ENCODE data around the gene EPHA4.

Gene EPHA4

GRCh38 chr2:221476195-221476594 lies 95.9 kb downstream of the EPHA4 start:
- H3K4me3 ChIP-seq (ENCODE audit: insufficient read depth in 1 of 2, low read depth in 1 of 2, low read length in 2 of 2), result no peak overlapping the region
- H2AK5ac ChIP-seq (ENCODE audit: low read length, severe bottlenecking), result no peak overlapping the region
- no peak overlapping the region for H3K27ac ChIP-seq (ENCODE audit: low read length, poor library complexity, severe bottlenecking)
- H2BK5ac ChIP-seq (ENCODE audit: low read depth, low read length, poor library complexity, severe bottlenecking), result no peak overlapping the region
- H4K91ac ChIP-seq (ENCODE audit: low read length), result no peak overlapping the region
- H3K23ac ChIP-seq (ENCODE audit: low read length in 2 of 2), result no peak overlapping the region
- no peaks in the 10 kb centered on the region for H3K4me1 ChIP-seq (ENCODE audit: control insufficient read depth, insufficient read depth, low read depth, low read length)
- H3K4ac ChIP-seq (ENCODE audit: low read depth in 1 of 2, low read length in 2 of 2), result no peak overlapping the region
- H3K9ac ChIP-seq (ENCODE audit: low read length), result no peak overlapping the region
- no peak overlapping the region for H2AFZ ChIP-seq (ENCODE audit: low read depth, low read length)
- no peak overlapping the region for H2BK15ac ChIP-seq (ENCODE audit: low read depth, poor library complexity, severe bottlenecking)
- no peak overlapping the region for H2BK12ac ChIP-seq (ENCODE audit: low read length in 2 of 2)
- no CpG with 5 or more reads among the region's 1 CpG for WGBS
- no peak for DNase-seq
- H3K9me3 ChIP-seq (ENCODE audit: control insufficient read depth, low read length), result no peaks in the 10 kb centered on the region
- H3K4me2 ChIP-seq (ENCODE audit: low read length, poor library complexity, severe bottlenecking), result no peak overlapping the region
- peaks cover 7 to 12% of the 10 kb centered on the region in 2 experiments for H3K36me3 ChIP-seq (ENCODE audit: control insufficient read depth in 1 of 2, insufficient read depth in 2 of 2, low read depth in 1 of 2, low read length in 2 of 2)
- H3K27me3 ChIP-seq (ENCODE audit: control insufficient read depth in 1 of 2, insufficient read depth in 1 of 2, low read length in 2 of 2), result no peaks in the 10 kb centered on the region
- no peak overlapping the region for H2BK120ac ChIP-seq (ENCODE audit: low read depth, low read length)
- no peak overlapping the region for H3K18ac ChIP-seq (ENCODE audit: low read depth in 1 of 2, low read length in 2 of 2)
- H4K8ac ChIP-seq (ENCODE audit: low read length), result no peak overlapping the region
- no peak overlapping the region for H3K14ac ChIP-seq (ENCODE audit: low read length in 2 of 2)
- H3K79me1 ChIP-seq (replicated peaks; ENCODE audit: low read length, poor library complexity, severe bottlenecking), result peaks cover 25% of the 10 kb centered on the region

- no peak overlapping the region for H3K14ac ChIP-seq (ENCODE audit: low read length in 2 of 2)
- no peaks in the 10 kb centered on the region for H3K4me1 ChIP-seq (ENCODE audit: control insufficient read depth, insufficient read depth, low read depth, low read length)
- H3K4me2 ChIP-seq (ENCODE audit: low read length, poor library complexity, severe bottlenecking), result no peak overlapping the region
- no peak overlapping the region for H2BK12ac ChIP-seq (ENCODE audit: low read length in 2 of 2)
- H2AK5ac ChIP-seq (ENCODE audit: low read length, severe bottlenecking), result no peak overlapping the region
- no peaks in the 10 kb centered on the region for H3K27me3 ChIP-seq (ENCODE audit: control insufficient read depth in 1 of 2, insufficient read depth in 1 of 2, low read length in 2 of 2)
- H3K9ac ChIP-seq (ENCODE audit: low read length), result no peak overlapping the region
- H3K36me3 ChIP-seq (ENCODE audit: control insufficient read depth in 1 of 2, insufficient read depth in 2 of 2, low read depth in 1 of 2, low read length in 2 of 2), result peaks cover 3 to 9% of the 10 kb centered on the region in 2 experiments
- no peak overlapping the region for H2AFZ ChIP-seq (ENCODE audit: low read depth, low read length)
- no peak overlapping the region for H4K91ac ChIP-seq (ENCODE audit: low read length)
- H4K8ac ChIP-seq (ENCODE audit: low read length), result no peak overlapping the region
- H2BK5ac ChIP-seq (ENCODE audit: low read depth, low read length, poor library complexity, severe bottlenecking), result no peak overlapping the region
- H3K4me3 ChIP-seq (ENCODE audit: insufficient read depth in 1 of 2, low read depth in 1 of 2, low read length in 2 of 2), result no peak overlapping the region
- no peak overlapping the region for H2BK15ac ChIP-seq (ENCODE audit: low read depth, poor library complexity, severe bottlenecking)
- H3K9me3 ChIP-seq (ENCODE audit: control insufficient read depth, low read length), result no peaks in the 10 kb centered on the region
- H3K18ac ChIP-seq (ENCODE audit: low read depth in 1 of 2, low read length in 2 of 2), result no peak overlapping the region
- no peak for DNase-seq
- no peak overlapping the region for H3K23ac ChIP-seq (ENCODE audit: low read length in 2 of 2)
- H2BK120ac ChIP-seq (ENCODE audit: low read depth, low read length), result no peak overlapping the region
- peaks cover 30% of the 10 kb centered on the region for H3K79me1 ChIP-seq (replicated peaks; ENCODE audit: low read length, poor library complexity, severe bottlenecking)
- H3K27ac ChIP-seq (ENCODE audit: low read length, poor library complexity, severe bottlenecking), result no peak overlapping the region
- no peak overlapping the region for H3K4ac ChIP-seq (ENCODE audit: low read depth in 1 of 2, low read length in 2 of 2)
Measured at GRCh38 chr2:221473451-221473850, 98.7 kb downstream of the EPHA4 start.

- H3K14ac ChIP-seq (ENCODE audit: low read length in 2 of 2), result no peak overlapping the region
- H3K9ac ChIP-seq (ENCODE audit: low read length), result no peak overlapping the region
- H2BK120ac ChIP-seq (ENCODE audit: low read depth, low read length), result no peak overlapping the region
- H3K23ac ChIP-seq (ENCODE audit: low read length in 2 of 2), result no peak overlapping the region
- no peaks in the 10 kb centered on the region for H3K27me3 ChIP-seq (ENCODE audit: control insufficient read depth in 1 of 2, insufficient read depth in 1 of 2, low read length in 2 of 2)
- no peak overlapping the region for H4K8ac ChIP-seq (ENCODE audit: low read length)
- no peak overlapping the region for H2AK5ac ChIP-seq (ENCODE audit: low read length, severe bottlenecking)
- WGBS, result 50% methylated on average over 2 of the region's 2 CpGs
- no peak for DNase-seq
- no peak overlapping the region for H3K27ac ChIP-seq (ENCODE audit: low read length, poor library complexity, severe bottlenecking)
- no peak overlapping the region for H3K4me3 ChIP-seq (ENCODE audit: insufficient read depth in 1 of 2, low read depth in 1 of 2, low read length in 2 of 2)
- H2BK5ac ChIP-seq (ENCODE audit: low read depth, low read length, poor library complexity, severe bottlenecking), result no peak overlapping the region
- no peak overlapping the region for H3K4ac ChIP-seq (ENCODE audit: low read depth in 1 of 2, low read length in 2 of 2)
- H4K91ac ChIP-seq (ENCODE audit: low read length), result no peak overlapping the region
- no peak overlapping the region for H2AFZ ChIP-seq (ENCODE audit: low read depth, low read length)
- peaks cover 1% of the 10 kb centered on the region for H3K4me1 ChIP-seq (ENCODE audit: control insufficient read depth, insufficient read depth, low read depth, low read length)
- peaks cover 28% of the 10 kb centered on the region for H3K79me1 ChIP-seq (replicated peaks; ENCODE audit: low read length, poor library complexity, severe bottlenecking)
- H3K4me2 ChIP-seq (ENCODE audit: low read length, poor library complexity, severe bottlenecking), result no peak overlapping the region
- H2BK12ac ChIP-seq (ENCODE audit: low read length in 2 of 2), result no peak overlapping the region
- H3K18ac ChIP-seq (ENCODE audit: low read depth in 1 of 2, low read length in 2 of 2), result no peak overlapping the region
- no peak overlapping the region for H2BK15ac ChIP-seq (ENCODE audit: low read depth, poor library complexity, severe bottlenecking)
- no peaks in the 10 kb centered on the region for H3K9me3 ChIP-seq (ENCODE audit: control insufficient read depth, low read length)
- no peaks in the 10 kb centered on the region for H3K36me3 ChIP-seq (ENCODE audit: control insufficient read depth in 1 of 2, insufficient read depth in 2 of 2, low read depth in 1 of 2, low read length in 2 of 2)
Measured at GRCh38 chr2:221468317-221468716, 103.8 kb downstream of the EPHA4 start.

GRCh38 chr2:221467610-221468009 lies 104.5 kb downstream of the EPHA4 start:
- Histone ChIP-seq H3K23ac (ENCODE audit: low read length in 2 of 2) (no peak overlapping the region), H2BK12ac (ENCODE audit: low read length in 2 of 2) (no peak overlapping the region), H3K14ac (ENCODE audit: low read length in 2 of 2) (no peak overlapping the region), H3K9ac (ENCODE audit: low read length) (no peak overlapping the region), H3K9me3 (ENCODE audit: control insufficient read depth, low read length) (no peaks in the 10 kb centered on the region), H3K79me1 (replicated peaks; ENCODE audit: low read length, poor library complexity, severe bottlenecking) (peaks cover 30% of the 10 kb centered on the region), H2BK5ac (ENCODE audit: low read depth, low read length, poor library complexity, severe bottlenecking) (no peak overlapping the region), H4K91ac (ENCODE audit: low read length) (no peak overlapping the region), H3K4ac (ENCODE audit: low read depth in 1 of 2, low read length in 2 of 2) (no peak overlapping the region), H3K27me3 (ENCODE audit: control insufficient read depth in 1 of 2, insufficient read depth in 1 of 2, low read length in 2 of 2) (no peaks in the 10 kb centered on the region), H3K4me3 (ENCODE audit: insufficient read depth in 1 of 2, low read depth in 1 of 2, low read length in 2 of 2) (peak overlapping the region in 1 of 2 experiments; percentile 1), H3K4me1 (ENCODE audit: control insufficient read depth, insufficient read depth, low read depth, low read length) (peaks cover 4% of the 10 kb centered on the region), H2BK120ac (ENCODE audit: low read depth, low read length) (no peak overlapping the region), H3K36me3 (ENCODE audit: control insufficient read depth in 1 of 2, insufficient read depth in 2 of 2, low read depth in 1 of 2, low read length in 2 of 2) (no peaks in the 10 kb centered on the region), H4K8ac (ENCODE audit: low read length) (no peak overlapping the region), H2AK5ac (ENCODE audit: low read length, severe bottlenecking) (no peak overlapping the region), H2AFZ (ENCODE audit: low read depth, low read length) (no peak overlapping the region), H3K18ac (ENCODE audit: low read depth in 1 of 2, low read length in 2 of 2) (no peak overlapping the region), H3K4me2 (ENCODE audit: low read length, poor library complexity, severe bottlenecking) (no peak overlapping the region), H2BK15ac (ENCODE audit: low read depth, poor library complexity, severe bottlenecking) (no peak overlapping the region), H3K27ac (ENCODE audit: low read length, poor library complexity, severe bottlenecking) (no peak overlapping the region)
- peak; percentile 13 for DNase-seq
- WGBS, result 80% methylated on average over 2 of the region's 2 CpGs
